NCI-H446 (cell line): Measurements from ENCODE around the gene USH2A.

Experiments used
- DNase-seq, 2 experiments: peaks; one replicate each; lab custom pipeline; 2025; lab: John Stamatoyannopoulos, UW

The USH2A gene

GRCh38 chr1:216140730-216141524 is 282.3 kb downstream of the USH2A start:
- DNase-seq = peak in 1 of 2 experiments; percentile 53

- no peak for DNase-seq
Measured at GRCh38 chr1:216124192-216124781, 299.0 kb downstream of the USH2A start.

GRCh38 chr1:216123446-216124191 is 299.6 kb downstream of the USH2A start:
- no peak for DNase-seq

GRCh38 chr1:216119600-216119999 is 303.6 kb downstream of the USH2A start:
- peak in 1 of 2 experiments; percentile 53 for DNase-seq

GRCh38 chr1:216114180-216114579 is 309.1 kb downstream of the USH2A start:
- no peak for DNase-seq

- no peak for DNase-seq
Measured at GRCh38 chr1:216113181-216113580, 310.1 kb downstream of the USH2A start.

- no peak for DNase-seq
Measured at GRCh38 chr1:216111842-216112241, 311.4 kb downstream of the USH2A start.

GRCh38 chr1:216095400-216095799 is 327.8 kb downstream of the USH2A start:
- DNase-seq = no peak

- no peak for DNase-seq
Measured at GRCh38 chr1:216090556-216090955, 332.7 kb downstream of the USH2A start.

GRCh38 chr1:216086678-216087077 is 336.6 kb downstream of the USH2A start:
- no peak for DNase-seq

GRCh38 chr1:216081445-216081844 is 341.8 kb downstream of the USH2A start:
- no peak for DNase-seq

- DNase-seq = no peak
Measured at GRCh38 chr1:216076751-216077150, 346.5 kb downstream of the USH2A start.

GRCh38 chr1:216075339-216075738 is 347.9 kb downstream of the USH2A start:
- peak in 1 of 2 experiments; percentile 20 for DNase-seq

GRCh38 chr1:216073793-216074595 is 349.3 kb downstream of the USH2A start:
- DNase-seq = no peak

- no peak for DNase-seq
Measured at GRCh38 chr1:216071262-216071661, 352.0 kb downstream of the USH2A start.

GRCh38 chr1:216064643-216065042 is 358.6 kb downstream of the USH2A start:
- no peak for DNase-seq

- DNase-seq = no peak
Measured at GRCh38 chr1:216057947-216058346, 365.3 kb downstream of the USH2A start.

- no peak for DNase-seq
Measured at GRCh38 chr1:216057063-216057462, 366.2 kb downstream of the USH2A start.

- DNase-seq = no peak
Measured at GRCh38 chr1:216055004-216055403, 368.2 kb downstream of the USH2A start.

GRCh38 chr1:216054600-216054999 is 368.6 kb downstream of the USH2A start:
- peak in 1 of 2 experiments; percentile 23 for DNase-seq

- DNase-seq = no peak
Measured at GRCh38 chr1:216051071-216051470, 372.2 kb downstream of the USH2A start.
